Fibroblast of mammary gland (primary cell): Measurements from ENCODE around the gene MPV17L2.
A peak's percentile ranks its signal among the peaks of the same experiment; 100 is the strongest.
"Not testable (repeated sequence)": the region's sequence is repeated elsewhere in the genome, so short reads cannot be mapped to it uniquely, and the experiment has no call there.

ENCODE experiments used
- DNase-seq: peaks from one replicate; pipeline ENCODE4 v3.0.0-alpha.2; 2010; ENCODE audit warnings: low read depth
- H3K4me3 ChIP-seq: 2 replicates; pipeline ENCODE4 v1.5.1; 2011; ENCODE audit warnings: low read depth, mild to moderate bottlenecking, low read length, moderate library complexity; ENCODE audit not compliant: control insufficient read depth
- TF ChIP-seq, protein P1 (sequence below): conservative IDR thresholded peaks from 2 replicates; pipeline ENCODE4 v1.5.1; 2011; ENCODE audit warnings: low read depth, low read length, inconsistent platforms; ENCODE audit not compliant: control insufficient read depth, insufficient read depth

The MPV17L2 gene

DNA sequence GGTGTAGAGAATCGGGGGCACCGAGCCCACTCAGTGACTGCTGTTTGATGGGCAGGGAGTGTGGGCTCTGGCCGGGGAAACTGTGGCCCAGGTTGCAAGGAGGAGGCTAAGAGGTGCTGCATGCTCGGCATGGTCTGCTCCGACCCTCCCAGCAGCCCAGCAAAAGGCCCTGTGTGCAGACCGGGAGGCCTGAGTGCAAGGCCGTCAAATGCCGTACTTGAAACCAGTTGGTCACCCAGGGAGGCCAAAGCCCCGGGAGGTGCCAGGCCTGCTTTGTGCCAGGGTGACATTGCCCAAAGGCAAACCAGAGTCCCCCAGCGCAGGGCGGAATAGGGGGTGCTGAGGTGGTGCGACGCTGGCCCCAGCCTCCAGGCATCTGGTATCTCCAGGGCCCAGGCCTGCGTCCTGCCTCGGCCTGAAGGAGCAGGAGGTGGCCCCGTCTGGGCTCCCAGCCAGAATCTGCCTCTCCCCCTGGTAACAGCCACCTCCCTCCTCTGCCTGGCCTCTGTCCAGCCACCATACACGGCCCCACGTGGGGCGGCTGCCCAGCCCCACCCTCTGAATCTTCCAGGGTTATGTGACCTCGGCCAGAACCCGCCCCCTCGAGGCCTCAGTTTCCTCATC lies 36.1 kb upstream of the MPV17L2 start:
- peak; percentile 87 for DNase-seq
- TF ChIP-seq, protein P1, sequence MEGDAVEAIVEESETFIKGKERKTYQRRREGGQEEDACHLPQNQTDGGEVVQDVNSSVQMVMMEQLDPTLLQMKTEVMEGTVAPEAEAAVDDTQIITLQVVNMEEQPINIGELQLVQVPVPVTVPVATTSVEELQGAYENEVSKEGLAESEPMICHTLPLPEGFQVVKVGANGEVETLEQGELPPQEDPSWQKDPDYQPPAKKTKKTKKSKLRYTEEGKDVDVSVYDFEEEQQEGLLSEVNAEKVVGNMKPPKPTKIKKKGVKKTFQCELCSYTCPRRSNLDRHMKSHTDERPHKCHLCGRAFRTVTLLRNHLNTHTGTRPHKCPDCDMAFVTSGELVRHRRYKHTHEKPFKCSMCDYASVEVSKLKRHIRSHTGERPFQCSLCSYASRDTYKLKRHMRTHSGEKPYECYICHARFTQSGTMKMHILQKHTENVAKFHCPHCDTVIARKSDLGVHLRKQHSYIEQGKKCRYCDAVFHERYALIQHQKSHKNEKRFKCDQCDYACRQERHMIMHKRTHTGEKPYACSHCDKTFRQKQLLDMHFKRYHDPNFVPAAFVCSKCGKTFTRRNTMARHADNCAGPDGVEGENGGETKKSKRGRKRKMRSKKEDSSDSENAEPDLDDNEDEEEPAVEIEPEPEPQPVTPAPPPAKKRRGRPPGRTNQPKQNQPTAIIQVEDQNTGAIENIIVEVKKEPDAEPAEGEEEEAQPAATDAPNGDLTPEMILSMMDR = no peak
- no peak overlapping the region for H3K4me3 ChIP-seq

DNA sequence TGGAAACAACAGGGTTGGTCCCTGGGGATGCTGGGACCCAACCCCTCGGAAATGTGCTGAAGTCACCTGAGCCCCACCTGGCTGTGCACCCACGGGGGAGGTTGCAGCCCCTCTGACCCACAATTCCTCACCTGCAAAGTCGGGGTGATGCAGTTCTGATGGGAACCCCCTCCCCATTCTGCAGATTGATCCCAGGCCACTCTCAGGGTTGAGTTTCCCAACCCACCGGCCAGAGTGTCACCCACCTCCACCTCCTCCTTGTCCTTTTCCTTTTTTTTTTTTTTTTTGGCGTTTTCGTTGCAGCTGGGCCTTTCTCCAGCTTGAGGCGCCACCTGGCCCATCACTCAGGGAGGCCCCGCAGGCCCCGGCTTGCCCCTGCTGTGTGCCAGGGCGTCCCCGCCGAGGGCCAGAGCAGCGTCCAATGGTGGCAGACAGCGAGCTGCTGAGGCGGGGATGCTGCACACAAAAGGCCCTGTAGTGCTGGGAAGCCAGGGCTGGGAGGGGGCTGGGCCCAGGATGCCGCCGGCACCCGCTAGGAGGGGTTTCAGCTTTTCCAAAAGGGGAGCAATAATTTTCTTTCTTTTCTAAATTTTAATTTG lies 35.5 kb upstream of the MPV17L2 start:
- TF ChIP-seq, protein P1 = no peak
- no peak for DNase-seq
- H3K4me3 ChIP-seq = no peak overlapping the region

DNA sequence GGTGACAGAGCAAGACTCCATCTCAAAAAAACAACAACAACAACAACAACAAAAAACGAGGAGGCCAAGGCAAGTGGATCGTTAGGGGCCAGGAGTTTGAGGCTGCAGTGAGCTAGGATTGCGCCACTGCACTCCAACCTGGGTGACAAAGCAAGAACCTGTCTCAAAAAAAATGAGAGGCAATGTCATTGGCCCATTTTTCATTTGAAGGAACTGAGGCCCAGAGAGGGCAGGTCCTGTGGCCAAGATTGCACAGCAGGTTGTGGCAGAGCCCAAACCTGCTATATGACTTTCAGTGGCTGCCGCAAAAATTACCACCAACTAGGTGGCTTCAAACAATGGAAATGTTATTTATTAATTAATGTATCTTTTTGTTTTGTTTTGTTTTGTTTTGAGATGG lies 34.6 kb upstream of the MPV17L2 start:
- no peak overlapping the region for H3K4me3 ChIP-seq
- DNase-seq = no peak
- TF ChIP-seq, protein P1 = no peak

DNA sequence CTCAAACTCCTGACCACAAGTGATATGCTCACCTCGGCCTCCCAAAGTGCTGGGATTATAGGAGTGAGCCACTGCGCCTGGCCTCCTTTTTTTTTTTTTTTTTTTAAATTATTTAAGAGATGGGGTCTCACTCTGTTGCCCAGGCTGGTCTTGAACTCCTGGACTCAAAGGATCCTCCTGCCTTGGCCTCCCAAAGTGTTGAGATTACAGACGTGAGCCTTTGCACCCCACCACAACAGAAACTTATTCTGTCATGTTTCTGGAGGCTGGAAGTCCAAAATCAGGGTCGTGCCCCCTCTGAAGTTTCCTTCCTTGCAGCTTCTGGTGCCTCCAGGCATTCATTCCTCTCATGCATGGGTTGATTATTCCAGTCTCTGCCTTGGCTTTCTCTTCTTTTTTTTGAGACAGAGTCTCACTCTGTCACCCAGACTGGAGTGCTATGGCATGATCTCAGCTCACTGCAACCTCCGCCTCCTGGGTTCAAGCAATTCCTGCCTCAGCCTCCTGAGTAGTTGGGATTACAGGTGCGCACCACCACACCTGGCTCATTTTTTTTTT lies 33.9 kb upstream of the MPV17L2 start:
- not testable (repeated sequence) for H3K4me3 ChIP-seq, DNase-seq

DNA sequence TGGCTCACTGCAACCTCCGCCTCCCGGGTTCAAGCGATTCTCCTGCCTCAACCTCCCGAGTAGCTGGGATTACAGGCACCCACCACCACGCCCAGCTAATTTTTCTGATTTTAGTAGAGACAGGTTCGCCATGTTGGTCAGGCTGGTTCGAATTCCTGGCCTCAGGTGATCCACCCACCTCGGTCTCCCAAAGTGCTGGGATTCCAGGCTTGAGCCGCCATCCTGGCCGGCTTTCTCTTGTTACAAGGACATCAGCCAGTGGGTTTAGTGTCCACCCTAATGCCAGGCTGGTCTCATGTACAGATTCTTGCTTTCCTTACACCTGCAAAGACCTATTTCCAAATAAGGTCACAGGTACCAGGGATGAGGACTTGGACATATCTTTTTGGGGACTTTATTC lies 33.2 kb upstream of the MPV17L2 start:
- no peak for DNase-seq
- TF ChIP-seq, protein P1 = no peak
- no peak overlapping the region for H3K4me3 ChIP-seq

DNA sequence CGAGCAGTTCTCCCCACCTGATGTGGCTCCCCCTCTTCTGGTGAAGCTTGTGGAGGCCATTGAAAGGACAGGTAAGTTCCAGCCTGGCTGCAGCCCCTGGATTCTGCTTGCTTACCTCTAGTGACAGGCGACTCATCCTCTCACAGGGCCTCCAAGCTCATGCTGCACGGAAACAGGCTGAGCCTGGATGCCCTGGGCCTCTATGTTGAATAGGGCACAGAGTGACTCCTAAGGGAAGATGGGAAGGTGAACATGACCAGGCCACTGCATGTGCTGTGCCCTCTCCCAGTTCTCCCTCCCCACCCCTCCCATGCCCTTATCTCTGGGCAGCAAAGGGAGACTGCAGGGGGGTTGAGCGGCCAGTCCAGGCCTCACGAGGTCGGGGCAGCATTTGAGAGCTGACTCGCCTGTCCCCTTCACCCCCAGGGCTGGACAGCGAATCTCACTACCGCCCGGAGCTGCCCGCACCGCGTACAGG lies 32.5 kb upstream of the MPV17L2 start:
- TF ChIP-seq, protein P1 = no peak
- peak overlapping the region; percentile 15 for H3K4me3 ChIP-seq
- peak; percentile 7 for DNase-seq

DNA sequence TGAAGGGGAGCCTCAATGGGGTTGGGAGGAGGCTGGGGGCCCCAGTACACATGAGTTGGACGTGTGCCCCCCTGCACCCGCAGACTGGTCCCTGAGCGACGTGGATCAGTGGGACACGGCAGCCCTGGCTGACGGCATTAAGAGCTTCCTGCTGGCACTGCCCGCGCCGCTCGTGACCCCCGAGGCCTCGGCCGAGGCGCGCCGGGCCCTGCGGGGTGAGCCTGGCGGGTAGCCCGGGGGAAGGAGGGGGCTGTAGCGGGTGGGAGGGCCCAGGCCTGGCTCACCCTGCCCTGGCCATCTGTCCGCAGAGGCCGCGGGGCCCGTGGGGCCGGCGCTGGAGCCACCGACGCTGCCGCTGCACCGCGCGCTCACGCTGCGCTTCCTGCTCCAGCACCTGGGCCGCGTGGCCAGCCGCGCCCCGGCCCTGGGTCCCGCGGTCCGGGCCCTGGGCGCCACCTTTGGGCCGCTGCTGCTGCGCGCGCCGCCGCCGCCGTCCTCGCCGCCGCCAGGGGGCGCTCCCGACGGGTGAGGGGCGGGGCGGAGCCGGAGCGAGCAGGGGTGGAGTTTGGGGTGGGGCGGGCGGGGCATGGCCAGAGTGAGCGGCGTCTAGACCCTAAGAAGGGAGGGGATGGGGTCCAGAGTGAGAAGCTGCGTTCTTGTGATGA lies 31.9 kb upstream of the MPV17L2 start:
- TF ChIP-seq, protein P1 = no peak
- DNase-seq = peak; percentile 42
- H3K4me3 ChIP-seq = peak overlapping the region; percentile 31
